Ishikawa (cell line): ENCODE measurements around the gene ZHX3.

Experiments used
- NFIC ChIP-seq: IDR thresholded peaks from 2 replicates; pipeline ENCODE4 v1.6.1; 2012
- RAD21 ChIP-seq: IDR thresholded peaks from 2 replicates; pipeline ENCODE4 v1.6.1; 2012; ENCODE audit warnings: low read depth
- REST ChIP-seq: IDR thresholded peaks from 2 replicates; pipeline ENCODE4 v1.6.1; 2012; ENCODE audit warnings: low read depth, mild to moderate bottlenecking

GRCh38 chr20:41234546-41234945 lies 83.0 kb downstream of the ZHX3 start:
- TF ChIP-seq NFIC (no peak), REST (no peak), RAD21 (no peak)
